EL (cell line): ENCODE measurements around the gene GABRR1.
"Not testable (repeated sequence)": the region's sequence is repeated elsewhere in the genome, so short reads cannot be mapped to it uniquely, and the experiment has no call there.

ENCODE experiments used
- DNase-seq: peaks from one replicate; pipeline ENCODE4 v3.0.0-alpha.2; 2016

The GABRR1 gene

DNA sequence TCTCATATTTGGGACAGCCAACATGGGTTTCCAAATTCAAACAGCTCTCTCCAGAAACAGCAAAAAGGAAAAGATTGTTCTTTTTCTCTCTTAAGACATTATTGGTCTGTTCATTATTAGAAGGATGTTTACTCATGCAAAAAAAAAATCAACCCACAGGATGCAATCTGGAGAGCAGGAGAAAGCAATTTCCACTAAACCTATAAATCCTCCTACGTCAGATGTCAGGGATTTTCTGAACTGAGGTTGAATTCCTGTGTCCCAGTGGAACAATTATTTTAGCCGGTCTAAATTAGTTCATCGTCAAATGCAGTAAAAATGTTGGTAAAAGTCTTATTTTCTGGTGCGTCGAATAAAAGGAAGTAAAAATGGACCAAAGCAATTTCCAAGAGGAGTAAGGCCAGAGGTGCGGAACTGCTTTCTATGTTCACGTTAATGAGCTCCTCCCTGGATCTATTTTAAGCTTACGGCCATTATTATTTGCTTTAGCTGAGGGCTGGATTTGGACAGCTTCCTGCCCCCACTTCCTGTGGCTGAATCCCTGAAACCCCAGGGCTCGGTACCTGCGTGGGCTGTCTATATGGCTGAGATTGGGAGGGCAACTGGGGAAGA, at the start of gene GABRR1:
TSS of gene GABRR1 (minus strand) at position 60 of the 612 bp plus-strand sequence. CDS start at position 24, 36 bp downstream.
- no peak for DNase-seq

DNA sequence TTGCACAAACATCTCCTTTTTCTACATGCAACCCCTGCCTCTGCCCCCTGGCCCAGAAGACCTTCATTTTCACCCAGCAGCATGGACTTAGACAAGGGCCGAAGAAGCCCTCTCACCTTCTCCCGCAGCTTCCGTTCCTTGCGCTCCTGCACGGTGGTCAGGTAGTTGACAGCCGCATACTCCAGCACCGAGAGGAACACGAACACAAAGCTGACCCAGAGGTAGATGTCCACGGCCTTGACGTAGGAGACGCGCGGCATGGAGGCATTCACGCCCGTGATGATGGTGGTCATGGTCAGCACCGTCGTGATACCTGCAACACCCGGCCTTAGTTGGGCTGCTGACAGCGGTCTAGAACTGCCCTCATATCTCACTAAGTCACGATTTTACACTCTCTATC, 47.1 kb upstream of the GABRR1 start:
- DNase-seq, result no peak

DNA sequence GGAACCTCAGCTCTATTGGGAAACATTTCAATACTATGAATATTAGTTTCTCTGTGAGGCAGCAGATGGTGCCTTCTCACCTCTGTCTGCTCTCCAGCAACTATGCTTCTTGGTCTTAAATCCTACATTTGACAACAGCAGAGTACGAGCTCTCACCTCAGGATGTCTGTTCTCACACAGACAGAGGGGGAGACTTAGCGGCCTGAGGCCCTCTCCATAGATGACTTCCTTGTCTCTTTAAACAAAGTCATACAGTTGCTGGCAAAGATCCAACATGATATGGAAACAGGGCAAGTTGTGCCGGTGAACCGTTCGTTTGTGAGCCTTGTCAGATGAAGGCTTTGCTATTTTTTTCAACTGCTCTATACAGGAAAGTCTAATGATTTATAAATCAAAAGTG, 43.7 kb upstream of the GABRR1 start:
- no peak for DNase-seq

DNA sequence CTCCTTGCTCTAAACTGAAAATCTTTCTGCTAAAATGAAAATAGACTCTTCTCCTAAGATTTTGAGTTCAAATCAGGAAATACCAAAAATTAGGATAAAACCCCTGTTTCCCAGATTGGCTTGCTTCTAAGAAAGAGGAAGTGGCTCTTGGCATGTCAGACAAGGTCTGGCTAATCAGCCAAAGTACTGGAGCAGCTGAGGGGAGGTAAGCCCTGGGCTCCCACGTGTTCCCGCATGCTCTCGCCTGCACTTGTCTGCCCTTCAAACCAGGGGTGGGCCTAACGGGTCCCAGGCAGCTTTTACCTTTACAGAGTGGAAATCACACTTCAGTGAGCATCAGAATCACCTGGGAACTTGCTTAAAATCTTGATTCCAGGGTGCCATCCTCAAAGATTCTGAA, 43.2 kb upstream of the GABRR1 start:
- DNase-seq, result no peak

DNA sequence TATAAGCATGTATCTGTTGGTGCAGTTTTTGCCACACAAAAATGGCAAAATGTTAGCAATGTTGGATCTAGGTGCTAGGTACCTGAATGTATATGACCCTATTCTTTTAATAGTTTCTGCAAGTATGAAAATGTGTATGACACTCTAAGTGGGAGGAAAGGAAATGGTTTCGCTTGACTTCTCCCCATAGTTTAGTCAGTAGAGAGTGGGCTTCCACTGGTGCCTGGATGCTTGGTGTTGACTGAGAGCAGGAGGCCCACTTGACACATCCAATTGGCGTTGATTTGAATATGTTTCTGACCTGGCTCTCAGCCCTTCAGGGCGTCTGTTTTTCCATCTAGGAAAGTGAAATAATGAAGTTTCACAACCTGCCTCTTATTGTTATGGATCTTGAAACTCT, 41.8 kb upstream of the GABRR1 start:
- DNase-seq, result no peak

DNA sequence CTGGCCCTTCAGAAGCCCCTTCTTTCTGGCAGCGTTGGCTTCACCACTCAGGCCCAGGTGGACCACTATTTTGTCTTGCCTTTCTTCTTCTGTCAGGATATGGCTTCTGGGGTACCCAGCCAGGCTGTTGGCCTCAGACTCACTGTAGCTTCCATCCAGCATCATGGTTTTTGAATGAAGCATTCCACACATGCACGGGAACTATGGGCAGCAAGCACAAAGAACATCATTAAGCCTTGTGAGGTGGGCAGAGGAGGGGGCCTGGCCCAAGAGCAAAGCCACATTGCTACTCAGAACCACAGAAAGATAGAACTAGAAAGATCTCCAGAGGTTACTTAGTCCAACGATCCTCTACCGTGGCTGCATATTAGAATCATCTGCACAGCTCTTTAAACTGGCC, 40.6 kb upstream of the GABRR1 start:
- no peak for DNase-seq

DNA sequence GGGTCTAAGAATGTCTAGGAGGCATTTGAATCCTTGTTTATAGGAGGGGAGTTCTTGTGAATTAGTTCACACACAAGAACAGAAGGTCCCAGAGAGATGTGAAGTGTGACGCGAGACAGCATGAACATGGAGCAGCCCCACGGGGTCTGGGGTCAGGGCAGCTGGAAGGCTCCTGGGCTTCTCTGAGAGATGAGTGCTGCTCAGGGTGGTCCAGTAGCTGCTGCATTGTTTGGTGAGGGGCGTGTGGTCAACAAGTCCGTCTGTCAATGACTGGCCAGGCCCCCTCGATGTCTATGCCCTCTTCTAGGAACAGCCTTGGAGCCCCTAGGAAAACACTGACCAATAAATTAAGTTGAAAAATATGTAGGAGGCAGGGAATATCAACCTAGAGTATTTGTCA, 40.2 kb upstream of the GABRR1 start:
- no peak for DNase-seq

DNA sequence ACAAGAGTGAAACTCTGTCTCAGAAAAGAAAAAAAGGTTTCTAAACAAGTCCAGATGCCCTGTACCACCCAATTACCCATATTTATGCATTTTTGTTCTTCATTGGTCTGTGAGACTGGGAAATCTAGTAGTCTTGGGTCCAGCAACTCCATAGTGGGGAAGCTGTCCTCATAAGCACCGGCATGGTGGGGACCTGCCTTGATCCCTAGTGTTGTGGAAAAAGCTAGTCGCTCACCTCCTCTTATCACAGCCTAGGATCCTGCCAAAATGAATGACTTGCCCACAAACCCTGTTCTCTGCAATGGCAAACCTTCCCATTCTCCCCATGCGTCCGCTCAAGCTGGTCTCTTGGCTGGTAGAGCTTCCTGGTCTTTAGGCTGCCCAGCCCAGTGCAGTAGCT, 38.3 kb upstream of the GABRR1 start:
- no peak for DNase-seq

DNA sequence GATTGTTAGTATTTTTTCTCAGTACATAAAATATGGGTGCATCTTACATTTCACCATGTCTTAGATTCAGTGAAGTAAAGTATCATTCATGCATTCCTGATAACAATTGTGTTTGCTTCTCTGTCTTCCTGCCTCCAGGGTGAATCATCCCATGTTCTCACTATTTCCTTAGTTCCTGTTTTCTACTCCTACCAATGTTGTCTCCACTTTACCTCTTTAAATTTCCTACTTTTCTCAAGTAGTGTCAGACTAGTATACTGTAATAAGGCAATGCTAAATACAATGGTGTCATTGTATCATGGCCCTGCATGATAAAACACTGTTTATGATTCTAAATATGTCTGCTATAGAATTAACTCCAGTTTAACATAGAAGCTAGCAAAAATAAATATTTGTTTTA, 37.4 kb upstream of the GABRR1 start:
- no peak for DNase-seq

DNA sequence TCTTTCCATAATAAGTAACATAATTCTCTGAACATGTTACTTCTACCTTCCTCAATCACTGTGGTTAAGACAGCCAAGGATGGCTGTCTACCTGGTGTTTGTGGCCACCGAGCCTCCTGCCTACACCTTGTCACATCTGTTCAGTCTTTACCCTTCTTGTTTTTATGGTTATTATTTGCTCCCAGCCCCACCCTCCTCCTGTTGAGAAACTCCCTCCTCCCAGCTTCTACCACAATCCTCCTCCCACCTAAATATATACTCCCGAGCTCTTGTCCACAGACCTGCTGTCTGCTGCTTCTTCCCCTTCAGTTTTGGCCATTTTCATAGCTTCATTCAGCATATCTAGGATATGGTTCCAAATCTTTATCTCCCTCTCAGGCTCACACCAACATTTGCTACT, 35.7 kb upstream of the GABRR1 start:
- no peak for DNase-seq

DNA sequence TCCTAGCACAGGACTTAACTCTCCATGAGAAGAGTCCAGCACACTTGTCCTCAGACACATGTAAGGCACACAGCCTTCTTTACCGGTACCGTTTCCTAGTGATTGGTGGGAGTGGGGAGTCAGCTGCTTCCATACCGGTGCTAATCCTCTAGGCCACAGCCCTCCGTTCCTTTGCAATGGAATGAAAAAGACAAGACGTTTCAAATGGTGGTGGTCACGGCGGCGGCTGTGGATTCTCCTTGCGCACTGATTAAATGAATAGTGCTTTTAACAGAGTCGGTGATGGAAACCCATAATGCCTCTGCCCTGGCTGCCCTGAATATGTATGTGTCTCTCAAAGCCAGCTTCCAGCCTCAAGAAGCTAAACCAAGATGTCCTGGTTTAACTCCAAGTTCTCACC, 34.8 kb upstream of the GABRR1 start:
- DNase-seq, result no peak

DNA sequence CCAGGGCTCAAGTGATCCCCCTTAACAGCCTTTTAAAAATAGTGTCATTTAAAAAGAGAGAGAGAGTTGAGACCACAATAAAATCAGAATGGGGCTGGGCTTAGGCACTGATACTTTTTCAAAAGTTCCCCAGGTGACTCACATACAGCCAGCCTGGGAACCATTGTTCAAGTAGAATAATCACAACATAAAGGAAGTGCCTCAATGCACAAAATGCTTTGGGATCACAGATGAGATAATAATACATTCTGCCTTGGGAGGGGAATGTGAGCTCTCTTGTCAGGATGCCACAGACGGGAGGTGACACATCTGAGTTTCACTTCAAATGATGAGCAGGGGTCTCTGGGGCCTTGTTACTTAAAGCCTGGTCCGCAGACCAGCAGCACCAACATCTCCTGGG, 34.0 kb upstream of the GABRR1 start:
- DNase-seq, result no peak

DNA sequence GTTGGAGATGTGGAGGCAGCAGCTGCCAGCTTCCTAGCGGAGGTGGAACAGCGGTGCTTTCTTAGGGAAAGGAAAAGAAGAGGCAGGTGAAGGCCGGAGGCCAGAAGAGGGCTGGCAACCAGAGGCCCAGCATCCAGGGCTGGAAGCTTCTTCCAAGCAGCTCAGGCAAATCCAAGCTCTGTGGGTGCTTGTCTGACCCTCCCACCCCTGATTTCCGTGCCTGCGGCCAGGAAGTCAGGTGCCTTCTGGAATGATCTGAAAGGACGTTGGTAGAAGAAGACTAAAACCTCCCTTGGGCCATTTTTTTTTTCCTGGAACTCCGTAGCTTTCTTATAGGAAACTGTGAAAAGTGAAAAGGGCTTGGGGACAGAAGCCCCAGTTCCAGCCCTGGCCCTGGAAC, 33.1 kb upstream of the GABRR1 start:
- DNase-seq, result no peak

DNA sequence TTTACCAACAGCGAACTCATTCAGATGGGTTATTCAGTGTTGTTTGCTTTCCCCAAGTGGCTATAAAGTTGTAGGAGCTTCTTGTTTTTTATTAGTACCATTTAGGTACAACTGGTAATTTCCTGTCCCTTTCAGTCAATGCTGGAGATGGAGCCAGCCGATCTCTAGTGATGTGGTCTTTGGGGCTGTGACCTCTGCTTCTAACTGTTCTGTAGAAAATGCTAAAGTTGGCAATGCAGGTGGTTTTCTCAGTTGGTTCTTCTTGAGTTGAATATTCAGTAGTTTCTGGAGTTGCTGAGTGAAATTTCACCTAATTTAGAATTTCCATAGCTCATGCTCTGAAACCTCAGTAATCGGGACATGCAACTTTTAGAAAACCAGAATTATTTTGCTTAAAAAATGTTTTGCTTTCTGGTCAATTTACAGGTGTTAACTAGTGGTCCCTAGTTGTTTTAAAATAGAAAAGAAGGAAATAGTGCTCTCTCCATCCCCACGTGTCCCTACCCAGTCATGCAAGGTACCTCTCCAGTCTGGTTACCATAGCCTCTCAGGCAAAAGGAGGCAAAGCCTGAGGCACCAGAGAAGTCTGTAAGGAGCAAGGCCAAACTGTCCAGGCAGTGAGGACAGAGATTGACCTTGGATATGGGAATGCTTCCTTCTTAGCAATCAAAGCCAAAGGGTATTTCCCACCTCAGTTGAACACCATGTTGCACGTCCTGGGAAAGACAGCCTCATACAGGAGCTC, 27.3 kb upstream of the GABRR1 start:
- no peak for DNase-seq

DNA sequence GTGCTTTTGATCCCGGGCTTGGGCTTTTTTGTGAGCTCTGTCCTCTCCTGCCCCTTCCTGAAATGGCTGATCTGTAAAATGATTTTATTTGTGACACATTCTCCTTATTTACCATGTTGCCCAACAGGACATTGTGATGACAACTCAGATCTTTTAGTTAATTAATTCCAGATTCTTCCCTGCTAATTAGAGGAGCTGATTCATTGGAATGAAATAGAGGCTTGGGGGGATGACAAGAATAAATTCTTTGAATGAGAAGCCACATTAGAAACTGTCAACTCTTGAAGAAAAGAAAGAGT, 26.1 kb upstream of the GABRR1 start:
- no peak for DNase-seq

DNA sequence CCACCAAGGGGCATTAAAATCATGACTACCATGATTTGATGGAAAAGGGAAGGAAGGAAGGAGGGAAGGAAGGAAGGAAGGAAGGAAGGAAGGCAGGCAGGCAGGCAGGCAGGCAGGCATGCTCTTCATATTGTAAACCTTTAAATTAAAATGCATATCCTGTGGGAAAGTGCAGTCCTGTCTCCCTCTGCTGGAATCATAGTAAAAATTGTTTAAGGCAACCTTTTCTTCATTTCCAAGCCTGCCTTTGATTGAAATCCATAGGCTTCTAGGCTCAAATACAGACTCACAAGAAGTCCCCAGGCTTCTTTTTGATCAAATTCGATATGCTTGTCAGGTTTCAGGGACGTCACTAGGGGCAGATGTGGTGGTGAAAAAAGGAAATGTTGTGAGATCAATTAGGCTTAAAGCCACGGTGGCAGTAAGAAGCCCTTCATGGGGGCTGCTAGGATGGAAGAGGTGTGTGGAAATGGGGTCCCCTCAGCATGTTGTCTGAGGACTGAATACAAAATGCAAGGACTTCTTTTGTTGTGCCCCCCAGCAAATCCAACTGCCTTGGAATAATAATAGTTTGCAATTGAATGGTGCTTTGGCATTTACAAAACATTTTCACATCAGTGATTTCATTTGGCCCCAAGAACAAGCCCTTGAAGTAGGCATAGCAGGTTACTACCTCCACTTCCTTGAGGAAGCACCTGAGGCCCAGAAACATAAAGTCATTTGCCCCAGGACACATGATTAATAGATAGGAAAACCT, 25.6 kb upstream of the GABRR1 start:
- DNase-seq, result peak; percentile 49

DNA sequence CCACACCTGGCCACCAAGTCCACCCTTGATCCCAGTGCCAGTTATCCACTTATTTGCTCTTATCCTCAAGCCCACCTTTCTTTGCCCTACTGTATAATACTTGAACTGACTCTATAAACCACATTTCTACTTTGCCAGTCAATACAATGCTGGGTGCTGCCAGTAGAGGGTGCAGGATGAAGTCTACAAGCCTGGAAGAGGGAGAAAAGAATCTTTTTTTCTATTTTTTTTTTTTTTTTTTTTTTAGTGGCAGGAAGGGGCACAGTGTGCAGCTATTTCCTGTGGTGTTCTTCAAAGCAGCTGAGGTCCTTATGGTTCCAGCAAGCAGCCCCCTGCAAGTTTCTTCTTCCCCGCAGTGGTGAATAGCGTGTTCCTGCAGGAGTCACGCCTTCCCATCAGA, 22.2 kb upstream of the GABRR1 start:
- DNase-seq, result no peak

DNA sequence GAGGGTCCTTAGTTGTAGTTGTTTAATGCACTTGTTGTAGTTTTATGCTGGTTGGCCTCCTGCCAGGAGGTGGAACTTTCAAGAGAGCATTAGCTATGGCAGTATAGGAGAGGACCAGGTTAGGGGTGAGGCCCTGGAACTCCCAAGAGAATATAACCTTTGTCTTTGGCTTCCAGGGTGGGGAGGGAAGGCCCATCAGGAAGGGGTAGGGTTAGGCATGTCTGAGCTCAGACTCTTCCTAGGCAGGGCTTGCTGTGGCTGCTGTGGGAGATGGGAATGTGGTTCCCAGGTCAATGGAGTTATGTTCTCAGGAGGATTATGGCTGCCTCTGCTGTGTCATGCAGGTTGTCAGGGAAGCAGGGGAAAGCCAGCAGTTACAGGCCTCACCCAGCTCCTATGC, 20.0 kb upstream of the GABRR1 start:
- DNase-seq, result no peak

DNA sequence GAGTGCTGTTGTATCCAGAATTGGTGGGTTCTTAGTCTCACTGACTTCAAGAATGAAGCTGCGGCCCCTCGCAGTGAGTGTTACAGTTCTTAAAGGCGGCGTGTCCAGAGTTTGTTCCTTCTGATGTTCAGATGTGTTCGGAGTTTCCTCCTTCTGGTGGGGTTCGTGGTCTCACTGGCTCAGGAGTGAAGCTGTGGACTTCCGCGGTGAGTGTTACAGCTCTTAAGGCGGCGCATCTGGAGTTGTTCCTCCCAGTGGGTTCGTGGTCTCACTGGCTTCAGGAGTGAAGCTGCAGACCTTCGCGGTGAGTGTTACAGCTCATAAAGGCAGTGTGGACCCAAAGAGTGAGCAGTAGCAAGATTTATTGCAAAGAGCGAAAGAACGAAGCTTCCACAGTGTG, 16.4 kb upstream of the GABRR1 start:
- not testable (repeated sequence) for DNase-seq

DNA sequence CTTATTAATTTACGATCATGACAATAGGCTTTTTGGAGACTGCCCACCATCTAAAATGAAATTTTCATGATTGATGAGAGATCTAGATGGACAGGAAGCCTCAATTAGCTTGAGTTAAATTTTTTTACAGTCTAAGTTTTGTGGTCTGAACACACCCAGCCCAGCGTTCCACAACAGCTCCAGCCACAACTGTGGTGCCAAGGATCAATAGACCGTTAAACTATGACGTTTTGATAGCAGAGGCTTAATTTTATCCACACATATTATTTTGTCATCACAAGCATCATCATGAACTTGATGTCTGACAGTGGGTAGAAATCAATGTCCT, 5.5 kb upstream of the GABRR1 start:
- no peak for DNase-seq

DNA sequence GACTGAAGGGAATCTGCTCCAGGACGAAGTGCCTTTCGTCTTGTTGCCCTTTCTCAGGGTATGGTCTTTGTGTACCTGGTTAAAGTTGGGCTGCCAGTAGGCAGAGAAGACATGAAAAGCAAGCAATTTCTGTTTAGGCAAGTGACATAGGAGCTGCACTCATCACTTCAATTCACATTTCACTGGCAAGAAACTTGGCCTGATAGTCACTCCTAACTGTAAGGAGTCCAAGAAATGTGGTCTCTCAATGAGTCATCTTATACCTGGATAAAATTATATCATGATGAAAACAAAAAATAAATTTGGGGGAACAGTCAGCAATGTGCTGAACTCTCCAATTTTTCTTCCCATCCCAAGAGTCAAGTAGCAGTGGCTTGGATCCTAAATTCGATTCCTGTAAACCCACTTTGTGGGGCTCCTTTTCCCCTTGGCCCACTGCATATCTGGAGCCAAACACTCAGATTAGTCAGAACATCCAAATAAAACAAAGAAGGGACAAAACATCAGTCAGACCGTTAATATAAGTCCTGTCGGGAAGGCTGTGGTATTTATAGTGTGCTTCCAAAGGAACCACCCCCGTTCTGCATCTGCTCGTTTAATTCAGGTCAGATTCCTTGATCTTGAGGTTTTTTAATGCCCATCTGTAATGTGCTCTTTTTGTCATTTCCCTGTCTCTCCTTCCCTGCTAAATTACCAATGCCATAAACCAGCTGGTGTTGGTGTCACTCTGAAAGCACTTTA, 5.0 kb upstream of the GABRR1 start:
- no peak for DNase-seq

DNA sequence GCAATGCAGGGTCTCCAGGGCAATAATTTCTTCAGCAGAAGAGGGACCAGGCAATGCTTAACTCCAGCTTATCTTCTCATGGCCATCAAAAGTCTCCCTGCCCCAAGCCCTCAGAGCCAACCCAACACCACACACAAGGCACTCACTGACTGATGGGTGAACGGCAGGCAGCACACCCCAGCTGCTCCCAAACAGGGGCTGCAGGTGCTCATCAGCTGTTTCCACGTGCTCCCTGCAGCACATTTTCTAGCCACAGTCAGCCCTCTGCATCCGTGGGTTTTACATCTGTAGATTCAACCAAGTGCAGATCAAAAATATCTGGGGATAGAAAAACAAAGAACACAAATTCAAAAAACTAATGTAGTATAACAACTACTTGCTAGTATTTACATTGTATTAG, 4.0 kb upstream of the GABRR1 start:
- DNase-seq, result no peak

DNA sequence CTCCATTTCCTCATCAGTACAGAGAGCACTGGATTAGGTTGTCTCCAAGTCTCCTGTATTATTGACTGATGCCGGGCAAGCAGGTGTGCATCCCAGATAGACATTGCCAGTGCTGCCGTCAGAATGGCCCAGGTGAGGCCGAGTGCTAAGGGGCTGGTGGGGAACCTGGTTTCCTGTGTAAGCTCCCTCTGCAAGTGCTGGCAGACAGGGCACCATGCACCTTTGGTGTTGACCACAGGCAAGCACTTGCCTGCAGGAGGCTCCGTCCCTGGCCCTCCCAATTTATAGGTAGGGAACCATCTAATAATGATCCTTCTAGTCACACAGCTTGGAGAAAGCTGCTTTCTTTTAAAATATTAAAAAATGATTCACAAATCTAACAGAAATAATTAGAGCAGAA, 747 bp downstream of the GABRR1 start:
- no peak for DNase-seq

DNA sequence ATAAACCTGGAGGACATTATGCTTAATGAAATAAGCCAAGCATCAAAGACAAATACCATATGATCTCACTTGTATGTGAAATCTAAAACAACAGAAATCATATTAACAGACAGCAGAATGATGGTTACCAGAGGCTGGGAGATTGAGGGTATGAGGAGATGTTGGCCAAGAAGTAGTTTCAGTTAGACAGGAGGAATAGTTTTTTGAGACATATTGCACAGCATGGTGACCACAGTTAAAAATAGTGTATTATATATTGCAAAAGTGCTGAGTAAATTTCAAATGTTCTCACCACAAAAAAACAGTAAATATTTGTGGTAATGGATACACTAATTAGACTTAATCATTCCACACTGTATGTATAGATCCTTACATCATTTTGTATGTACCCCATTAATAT, 1.8 kb downstream of the GABRR1 start:
- no peak for DNase-seq
